Measurements from ENCODE around the gene COL5A3.

The COL5A3 gene

DNA sequence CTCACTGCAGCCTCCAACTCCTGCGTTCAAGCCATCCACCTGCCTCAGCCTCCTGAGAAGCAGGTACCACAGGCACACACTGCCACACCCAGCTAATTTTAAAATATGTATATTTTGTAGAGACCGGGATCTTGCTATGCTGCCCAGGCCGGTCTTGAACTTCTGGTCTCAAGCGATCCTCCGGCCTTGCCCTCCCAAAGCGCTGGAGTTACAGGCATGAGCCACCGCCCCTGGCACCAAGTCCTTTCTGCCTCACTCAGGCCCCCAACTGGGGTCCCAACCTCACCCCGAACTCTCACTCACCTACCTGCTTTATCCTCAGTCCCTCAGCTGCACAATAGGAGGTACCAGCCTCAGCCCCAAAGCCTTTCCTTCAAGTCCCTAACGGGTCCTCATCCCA lies 635 bp upstream of the COL5A3 start:
- no peak for DNase-seq

DNA sequence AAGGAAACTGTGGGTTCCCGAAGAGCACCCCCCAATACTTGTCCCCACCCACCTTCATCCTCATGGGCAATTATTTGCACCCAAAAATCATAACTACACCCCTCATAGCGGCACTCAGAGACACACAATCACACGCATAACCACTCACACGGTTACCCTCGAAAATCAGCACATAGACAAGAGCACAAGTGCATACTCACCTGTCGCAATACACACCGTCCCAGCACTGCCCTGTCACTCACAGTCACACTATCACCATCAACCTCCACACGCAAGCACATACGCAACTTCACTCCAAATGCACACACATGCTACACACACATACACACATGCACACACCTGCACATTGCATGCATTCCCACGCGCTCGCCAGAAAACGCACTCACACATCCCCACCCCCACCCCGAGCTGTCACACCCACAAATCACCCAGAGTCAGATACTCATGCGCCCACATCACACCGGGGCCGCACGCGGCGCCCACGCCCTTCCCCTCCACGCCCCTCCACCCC lies 535 bp downstream of the COL5A3 start:
- DNase-seq = no peak

DNA sequence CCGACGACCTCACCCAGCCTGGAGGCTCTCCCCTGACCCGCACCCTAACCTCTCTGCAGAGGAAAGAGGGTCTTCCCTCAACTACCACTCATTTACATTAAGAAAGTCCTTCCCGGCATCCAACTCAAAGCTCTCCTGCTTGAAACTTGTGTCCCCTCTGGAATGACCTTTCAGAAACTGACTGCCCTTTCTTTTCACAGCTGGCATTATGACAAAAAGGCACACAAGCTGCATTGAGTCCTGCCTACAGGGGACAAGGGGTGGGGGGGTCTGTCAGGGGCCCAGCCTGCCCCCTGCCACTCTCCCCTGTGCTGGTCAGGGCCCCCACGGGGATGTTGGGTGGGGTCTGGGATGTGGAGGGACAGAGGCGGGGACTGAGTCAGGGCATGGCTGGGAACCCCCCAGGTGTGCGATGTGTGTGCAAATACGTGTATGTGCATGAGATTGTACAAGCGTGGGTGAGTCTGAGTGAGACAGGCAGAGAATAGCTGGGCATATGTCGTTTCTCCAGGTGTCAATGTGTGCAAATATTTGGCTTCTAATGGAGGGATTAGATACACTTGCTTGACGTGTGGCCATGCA lies 2.0 kb downstream of the COL5A3 start:
- no peak for DNase-seq

DNA sequence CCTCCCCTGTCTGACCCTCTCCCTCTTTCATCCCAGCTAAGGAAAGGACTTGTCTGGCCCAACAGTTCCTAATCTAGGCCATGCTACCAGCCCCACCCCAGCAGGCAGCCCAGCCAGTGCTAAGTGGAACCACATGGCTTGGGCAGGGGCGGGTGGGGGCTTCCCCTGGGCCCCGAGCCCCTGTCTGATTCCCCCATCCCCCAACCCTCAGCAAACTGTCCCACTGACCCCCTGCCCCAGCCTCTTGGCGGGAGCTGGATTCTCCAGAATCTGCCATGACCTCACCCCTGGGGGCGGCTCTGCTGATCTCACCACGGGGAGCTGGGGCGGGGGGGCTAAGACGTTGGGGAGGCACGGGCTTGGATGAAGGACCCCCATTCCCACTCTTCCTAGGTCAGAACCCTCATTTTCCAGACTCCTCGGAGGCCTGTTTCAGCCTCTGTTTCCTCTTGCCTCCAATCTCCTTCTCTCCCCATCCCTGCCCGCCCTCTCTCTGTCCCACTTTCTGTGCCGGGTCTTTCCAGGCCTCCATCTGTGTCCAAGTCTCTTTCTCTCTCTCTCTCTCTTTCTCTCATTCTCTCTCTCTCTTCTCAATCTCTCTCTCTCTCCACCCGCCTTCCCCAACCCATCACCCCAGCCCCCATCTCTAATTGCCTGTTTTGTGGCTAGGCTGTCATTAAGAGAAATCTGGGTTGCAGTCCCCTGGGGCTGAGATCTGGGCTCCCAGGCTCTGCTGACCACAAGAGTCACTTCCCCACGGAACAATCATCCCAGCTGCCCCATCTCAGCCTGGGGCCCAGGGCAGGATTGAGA lies 2.7 kb downstream of the COL5A3 start:
- no peak for DNase-seq

DNA sequence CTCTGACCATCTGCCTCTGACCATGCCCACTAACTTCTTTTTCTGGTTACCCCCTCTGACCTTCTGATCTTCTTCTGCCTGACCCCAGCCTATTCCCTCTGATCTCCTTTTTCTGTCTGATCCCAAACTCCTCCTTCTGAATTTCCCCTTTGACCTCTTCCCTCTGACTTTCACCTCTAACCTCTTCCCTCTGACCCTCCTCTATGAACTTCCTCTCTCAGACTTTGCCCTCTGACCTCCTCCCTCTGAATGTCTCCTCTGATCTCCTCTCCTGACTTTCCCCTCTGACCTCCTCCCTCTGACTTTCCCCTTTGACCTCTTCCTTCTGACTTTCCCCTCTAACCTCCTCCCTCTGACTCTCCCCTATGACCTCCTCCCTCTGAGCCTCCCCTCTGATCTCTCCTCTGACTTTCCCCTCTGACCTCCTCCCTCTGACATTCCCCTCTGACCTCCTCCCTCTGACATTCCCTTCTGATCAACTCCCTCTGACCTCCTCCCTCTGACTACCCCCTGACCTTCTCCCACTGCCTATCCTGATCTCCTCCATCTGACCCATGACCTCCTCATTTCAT lies 3.5 kb downstream of the COL5A3 start:
- DNase-seq = no peak

DNA sequence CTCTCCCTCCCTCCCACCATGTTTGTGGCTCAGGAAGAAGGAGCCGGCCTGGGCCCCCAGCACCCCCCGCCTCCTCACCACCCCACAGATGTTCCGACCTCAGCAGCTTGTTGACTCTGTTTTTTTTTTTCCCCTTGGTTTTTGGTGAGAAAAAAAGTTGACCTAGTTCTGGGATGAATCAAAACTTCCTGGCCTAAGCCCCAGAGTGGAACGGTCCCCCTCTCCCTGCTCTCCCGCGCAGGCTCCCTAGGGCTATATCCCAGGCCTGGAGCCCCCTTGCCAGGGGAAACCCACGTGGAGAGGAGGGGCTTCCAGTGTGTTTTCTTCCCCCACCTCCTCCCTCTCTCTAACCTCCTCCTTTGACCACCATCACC lies 4.0 kb downstream of the COL5A3 start:
- no peak for DNase-seq

DNA sequence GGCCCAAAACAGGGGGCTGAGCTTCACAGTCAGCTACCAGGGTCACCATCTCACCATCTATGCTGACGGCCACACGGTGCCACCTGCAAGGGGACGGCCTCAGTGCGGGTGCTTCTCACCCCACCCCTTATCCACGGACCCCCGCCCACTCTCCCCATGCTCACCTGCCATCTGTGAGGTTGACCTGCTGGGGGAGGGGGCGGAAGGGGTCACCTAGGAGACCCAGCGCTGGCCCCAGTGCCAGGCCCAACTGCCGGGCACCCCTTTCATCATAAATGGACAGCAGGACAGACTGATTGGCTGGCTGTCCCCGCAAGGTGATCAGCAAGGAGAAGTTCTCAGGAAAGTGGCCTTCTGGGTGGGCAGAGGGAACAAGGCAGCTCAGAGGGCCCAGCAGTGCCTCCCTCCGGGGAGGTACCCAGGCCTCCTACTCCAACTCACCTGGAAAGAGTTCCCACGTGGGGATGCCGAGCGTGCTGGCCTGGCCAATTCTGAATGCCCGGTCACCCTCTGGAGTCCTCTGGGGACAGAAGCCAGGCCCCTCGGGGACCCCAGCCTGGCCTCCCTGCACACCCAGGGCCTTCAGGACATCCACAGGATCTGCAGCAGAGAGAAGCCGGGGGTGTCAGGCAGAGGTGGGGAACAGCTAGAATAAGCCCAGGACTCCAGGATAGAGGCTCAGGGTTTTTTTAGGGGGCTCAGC lies 4.5 kb downstream of the COL5A3 start:
- DNase-seq = no peak

DNA sequence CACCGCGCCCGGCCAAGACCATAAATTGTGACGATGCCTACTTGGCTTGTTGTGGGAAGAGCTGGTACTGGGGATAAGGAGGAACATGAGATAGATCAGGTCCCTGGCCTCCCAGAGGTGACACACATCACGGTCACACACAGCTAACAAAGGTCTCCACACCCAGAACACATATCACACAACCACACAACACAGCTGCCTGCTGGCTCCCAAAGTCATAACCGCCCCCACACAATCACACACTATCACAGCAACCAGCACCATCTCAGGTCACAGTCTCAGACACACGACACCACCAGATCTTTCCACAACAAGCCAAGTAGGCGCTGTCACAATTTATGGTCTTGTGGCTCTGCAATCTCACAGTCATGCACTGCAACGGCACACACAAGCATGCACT lies 5.7 kb downstream of the COL5A3 start:
- no peak for DNase-seq

DNA sequence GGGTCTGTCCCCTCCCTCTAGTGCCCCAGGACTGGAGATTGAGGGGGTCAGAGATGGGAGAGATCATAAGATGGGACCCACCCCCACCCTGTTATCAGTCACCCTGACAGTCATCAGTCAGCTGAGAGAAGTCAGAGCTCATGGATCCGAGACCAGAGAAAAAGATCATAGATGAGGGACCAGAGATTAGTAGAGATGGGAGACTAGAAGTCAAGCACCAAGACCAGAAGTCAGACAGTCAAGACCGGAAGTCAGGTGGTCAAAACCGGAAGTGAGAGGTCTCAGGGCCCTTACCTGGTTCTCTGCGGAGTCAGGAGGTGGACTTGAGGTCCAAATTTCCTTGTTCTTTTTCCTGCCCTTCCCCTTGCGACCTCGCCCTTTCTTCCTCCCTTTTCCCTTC lies 7.0 kb downstream of the COL5A3 start:
- DNase-seq = no peak

DNA sequence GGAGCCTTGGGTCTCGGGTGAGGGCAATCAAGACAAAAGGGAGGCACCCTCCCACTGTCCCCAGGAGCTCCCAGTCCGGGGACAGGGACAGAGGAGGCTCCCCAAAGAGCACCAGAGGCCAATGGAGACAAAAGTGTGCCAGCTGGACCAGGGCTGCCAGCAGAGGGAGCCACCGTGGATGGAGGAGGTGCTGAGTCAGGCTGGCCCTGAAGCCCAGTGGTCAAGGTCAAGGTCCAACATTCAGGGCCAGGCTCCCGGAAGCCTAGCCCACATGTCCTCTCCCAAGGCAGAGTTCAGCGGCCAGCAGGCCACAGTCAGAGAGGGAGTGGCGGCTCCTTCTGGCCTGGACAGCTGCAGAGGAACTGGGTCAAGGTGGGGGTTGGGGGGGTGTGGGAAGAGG lies 8.4 kb downstream of the COL5A3 start:
- no peak for DNase-seq

DNA sequence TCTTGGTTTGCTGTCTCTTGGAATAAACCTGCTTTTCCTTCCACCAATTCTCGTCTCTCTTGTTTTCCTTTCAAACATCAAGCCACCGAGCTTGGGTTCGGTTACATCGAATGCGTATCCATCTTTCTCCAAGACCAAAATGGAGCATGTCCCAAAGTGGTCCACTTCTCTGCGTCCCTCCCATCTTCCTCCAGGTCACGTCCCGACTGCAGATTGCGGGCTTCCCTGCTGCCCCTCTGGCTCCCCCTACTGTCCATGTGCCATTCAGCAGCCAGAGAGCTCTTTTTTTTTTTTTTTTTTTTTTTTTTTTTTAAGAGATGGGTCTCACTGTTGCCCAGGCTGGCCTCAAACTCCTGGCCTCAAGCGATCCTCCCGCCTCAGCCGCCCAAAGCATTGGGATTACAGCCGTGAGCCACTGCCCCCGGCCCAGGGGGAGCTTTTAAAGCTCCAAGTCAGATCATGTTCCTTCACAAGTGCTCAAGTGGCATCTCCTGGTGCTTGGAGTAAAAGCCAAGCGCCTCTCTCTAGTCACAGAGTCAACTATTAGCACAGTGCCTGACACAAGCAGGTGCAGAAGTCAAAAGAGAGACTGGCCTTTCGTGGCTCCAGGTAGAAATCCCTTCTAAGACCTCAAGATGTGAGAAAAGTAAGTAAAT lies 10.0 kb downstream of the COL5A3 start:
- DNase-seq = peak; percentile 66

DNA sequence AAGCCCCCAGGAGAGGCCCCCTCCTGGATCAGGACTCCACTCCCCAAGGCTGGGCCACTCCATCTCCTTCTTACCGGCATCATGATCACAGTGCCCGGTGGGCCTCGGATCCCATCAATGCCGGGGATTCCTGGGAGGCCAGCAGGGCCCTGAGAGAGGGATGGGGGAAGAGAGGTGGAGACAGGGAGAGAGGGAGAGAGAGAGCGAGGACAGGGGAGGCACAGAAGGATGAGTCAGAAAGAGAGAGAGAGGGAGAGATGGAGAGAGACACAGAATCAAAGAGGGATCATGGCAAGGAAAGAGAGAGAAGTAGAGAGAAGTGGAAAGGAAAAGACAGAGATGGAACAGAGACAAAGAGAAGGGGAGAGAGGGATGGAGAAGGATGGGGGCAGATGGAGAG lies 13.8 kb downstream of the COL5A3 start:
- DNase-seq = no peak

DNA sequence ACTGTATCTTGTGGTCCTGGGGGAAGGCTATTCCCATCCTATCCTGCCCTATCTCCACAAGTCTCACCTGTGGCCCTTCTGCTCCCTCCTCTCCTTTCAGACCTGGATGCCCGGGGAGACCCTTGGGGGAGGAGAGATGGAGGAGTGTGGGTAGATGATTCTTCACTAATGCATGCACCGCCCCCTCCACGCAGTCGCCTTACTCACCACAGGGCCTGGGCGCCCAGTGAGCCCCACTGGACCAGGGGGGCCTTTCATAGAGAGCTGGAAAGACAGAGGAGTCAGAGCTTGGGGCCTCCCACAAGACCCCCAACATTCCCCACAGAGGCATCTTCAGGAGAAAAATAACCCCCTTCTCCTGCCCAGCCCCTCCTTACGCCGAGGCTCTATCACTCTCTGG lies 14.3 kb downstream of the COL5A3 start:
- DNase-seq = no peak

DNA sequence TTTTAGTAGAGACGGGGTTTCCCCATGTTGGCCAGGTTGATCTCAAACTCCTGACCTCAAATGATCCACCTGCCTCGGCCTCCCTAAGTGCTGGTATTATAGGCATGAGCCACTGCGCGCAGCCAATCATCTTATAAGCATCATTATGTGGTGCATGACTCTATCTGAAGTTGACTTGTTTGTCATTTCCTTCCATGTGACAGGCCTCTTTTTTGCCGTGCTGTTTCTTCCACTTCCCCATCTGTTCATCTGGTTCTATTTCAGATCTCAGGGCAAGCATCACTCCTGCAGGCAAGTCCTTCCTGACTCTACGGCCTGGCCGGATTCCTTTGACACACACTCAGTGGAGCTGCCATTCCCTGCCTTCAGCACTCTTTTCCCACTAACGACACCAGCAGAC lies 15.2 kb downstream of the COL5A3 start:
- no peak for DNase-seq

DNA sequence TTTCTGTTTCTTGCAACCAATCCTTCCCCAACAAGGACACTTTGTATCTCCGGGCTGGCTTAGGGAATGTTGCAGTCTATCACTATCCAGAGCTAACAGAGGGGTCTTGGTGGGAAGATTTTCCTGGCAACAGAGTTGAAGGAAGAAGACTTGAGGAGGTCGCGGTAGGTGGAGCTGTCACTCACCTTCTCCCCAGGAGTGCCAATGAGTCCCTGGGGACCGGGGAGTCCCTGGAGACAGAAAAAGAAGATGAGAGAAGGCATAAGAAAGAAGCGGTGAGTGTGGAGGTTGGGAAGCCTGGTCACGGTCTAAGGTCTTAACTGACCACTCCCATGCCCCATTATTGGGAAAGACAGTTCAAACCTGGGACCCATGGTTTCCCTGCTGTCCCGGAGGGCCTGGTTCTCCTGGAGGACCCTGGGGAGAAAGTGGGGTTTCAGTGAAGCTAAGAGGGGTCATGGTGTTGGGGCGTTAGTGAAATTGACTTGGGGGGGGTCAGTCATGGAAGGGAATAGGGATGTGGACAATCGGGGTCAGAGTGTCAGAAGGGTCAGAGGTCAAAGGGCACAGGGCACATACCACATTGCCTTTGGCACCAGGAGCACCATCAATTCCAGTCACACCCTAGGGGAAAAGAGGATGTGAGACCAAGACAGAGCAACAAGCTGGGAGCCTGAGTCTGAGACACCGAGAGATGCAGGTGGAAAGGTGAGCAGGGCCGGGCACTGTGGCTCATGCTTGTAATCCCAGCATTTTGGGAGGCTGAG lies 18.7 kb downstream of the COL5A3 start:
- DNase-seq = no peak

DNA sequence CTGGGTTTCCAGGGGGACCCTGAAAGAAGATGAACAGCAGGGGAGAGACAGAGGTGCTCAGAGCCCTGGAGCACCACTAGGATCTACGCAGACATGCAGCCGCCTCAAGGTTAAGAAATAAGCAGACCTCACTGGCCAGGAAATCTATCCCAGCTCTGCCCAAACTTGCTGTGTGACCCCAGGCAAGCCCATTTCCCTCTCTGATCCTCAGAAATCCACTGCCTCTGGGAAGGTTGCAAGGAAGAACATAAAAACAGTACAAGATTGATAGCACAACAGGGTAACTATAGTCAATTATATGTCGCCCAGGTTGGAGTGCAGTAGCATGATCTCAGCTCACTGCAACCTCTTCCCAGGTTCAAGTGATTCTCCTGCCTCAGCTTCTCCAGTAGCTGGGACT lies 20.8 kb downstream of the COL5A3 start:
- no peak for DNase-seq

DNA sequence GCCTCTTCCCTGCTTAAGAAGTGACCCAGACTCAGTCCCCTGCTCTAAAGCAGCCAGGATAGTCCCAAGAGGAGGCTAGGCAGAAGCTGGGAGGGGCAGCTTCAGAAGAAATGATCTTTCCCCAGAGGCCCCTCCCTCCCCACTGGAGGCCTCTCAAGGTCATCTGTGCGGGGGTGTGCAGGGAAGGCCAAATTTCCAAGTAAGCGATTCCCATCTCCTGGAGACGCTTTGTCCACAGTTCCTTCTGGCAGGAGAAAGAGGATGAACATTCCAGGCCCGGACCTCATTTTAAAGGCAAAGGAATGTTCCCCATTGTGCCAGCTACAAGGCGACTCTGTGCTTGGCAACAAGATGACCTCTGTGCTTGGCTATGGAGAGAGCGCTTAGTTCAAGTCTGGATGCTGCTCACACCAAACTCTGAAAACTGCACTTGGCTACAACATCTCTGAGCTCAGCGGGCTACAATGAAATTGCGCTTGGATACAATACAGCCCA lies 23.5 kb downstream of the COL5A3 start:
- DNase-seq = no peak

DNA sequence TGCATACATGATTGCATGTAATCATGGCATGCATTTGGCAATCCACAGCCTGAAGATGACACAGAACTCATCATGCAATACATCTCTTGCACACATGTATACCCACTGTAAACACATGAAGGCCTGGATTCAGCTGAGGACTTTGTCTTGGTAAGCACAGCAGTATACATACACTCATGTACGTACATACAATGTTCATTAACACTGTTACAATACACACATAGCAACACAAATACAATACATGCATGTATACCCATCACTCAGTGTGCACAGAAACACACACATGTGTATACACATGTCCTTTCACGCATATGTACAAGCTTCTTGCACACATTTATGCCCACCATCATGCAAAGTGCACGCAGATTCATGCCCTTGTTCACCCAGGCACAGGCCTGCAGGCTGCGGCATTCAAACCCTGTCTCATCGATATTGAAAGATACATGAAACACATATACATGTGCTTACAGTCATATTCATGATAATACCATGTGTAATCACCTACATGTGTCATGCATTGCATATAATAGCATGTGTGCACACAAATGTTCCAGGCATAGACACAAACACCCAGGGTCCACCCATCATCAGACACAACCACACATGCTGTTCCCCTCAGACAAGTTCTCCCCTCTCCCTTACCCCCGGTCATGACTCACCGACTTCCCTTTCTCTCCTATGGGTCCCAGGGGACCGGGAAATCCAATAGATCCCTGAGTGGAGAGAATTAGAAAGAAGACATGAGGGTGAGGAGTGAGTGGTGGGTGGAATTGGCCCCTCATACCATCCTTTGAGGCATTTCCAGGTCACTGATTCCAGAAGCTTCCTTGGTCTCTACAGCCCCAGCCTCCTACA lies 28.7 kb downstream of the COL5A3 start:
- no peak for DNase-seq

DNA sequence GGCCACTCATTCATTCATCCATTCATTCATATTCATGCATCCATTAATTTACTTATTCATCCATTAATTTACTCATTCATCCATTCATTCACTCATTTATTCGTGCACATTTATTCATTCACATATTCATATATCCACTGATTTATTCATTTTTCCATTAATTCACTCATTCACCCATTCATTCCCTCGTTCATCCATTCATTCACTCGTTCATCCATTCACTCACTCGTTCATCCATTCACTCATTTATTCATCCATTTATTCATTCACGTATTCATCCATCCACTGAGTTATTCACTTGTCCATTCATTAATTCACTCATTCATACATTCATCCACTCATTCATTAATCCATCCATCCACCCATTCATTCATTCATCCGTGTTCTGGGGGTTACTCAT lies 38.2 kb downstream of the COL5A3 start:
- no peak for DNase-seq

DNA sequence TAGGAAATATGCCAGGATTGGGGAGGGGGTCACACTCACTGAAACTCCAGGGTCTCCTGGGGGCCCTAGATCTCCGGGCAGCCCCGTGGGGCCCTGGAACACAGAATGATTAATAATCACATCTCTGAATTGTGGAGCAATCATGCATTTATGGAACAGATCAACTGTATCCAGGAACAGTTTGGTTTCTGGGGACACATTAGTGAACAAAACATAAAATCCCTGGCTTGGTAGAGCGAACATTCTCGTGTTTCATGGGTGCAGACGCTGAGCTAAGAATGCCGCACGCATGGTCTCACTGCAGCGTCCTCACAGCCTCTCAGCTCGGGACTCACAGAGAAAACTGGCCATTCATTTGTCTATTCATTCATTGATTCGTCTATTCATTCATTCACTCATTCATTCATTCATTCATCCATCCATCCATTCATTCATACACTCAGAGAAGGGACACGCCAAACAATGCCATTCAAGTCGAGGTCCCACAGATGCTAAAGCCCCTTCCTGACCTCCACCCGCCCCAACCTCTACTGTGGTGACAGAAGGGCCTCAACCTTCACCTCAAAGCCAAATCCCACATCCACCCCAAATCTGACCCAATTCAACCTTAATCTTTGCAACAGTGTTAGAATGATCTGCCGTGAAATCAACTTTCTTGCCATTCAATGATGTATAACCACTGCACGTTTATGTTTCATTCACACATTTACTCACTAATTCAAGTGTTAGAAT lies 39.0 kb downstream of the COL5A3 start:
- no peak for DNase-seq

DNA sequence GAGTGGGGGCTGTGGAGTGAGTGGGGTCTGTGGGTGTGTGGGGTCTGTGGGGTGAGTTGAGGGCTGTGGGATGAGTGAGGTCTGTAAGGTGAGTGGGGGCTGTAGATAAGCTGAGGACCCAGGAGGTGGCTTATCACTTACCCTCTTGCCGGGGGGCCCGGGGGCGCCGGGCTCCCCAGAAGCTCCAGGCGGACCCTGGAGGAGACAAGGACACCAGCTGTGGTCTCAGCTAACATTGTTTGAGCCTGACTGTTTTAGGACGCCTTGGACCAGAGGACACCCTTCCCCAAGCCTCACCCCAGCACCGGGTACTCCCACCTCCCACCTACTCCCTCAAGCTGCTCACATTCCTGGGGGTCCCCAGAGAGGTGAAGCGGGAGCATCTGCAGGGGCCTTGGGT lies 39.8 kb downstream of the COL5A3 start:
- DNase-seq = no peak
